NB4 (cell line): ENCODE data around the gene SLC5A10.

Experiments used
- DNase-seq: peaks from one replicate; pipeline ENCODE4 v3.0.0; 2010; ENCODE audit warnings: low read depth
- H3K4me3 ChIP-seq: one replicate; pipeline ENCODE4 v1.5.1; 2011; ENCODE audit warnings: mild to moderate bottlenecking, low read depth, low read length, moderate library complexity
- CTCF ChIP-seq: IDR thresholded peaks from one replicate; pipeline ENCODE4 v1.5.1; 2012; ENCODE audit warnings: low read depth, low read length
- MAX ChIP-seq: IDR thresholded peaks from 2 replicates; pipeline ENCODE4 v1.6.1; 2011; ENCODE audit warnings: low read depth, low read length
- MYC ChIP-seq: IDR thresholded peaks from 2 replicates; pipeline ENCODE4 v1.6.1; 2011; ENCODE audit warnings: low read depth, low read length
- POLR2A ChIP-seq: IDR thresholded peaks from 2 replicates; pipeline ENCODE4 v1.6.1; 2011; ENCODE audit warnings: mild to moderate bottlenecking; ENCODE audit not compliant: insufficient read length; ENCODE audit errors: extremely low read depth

The SLC5A10 gene

GRCh38 chr17:18916816-18917500 is 35.0 kb upstream of the SLC5A10 start:
- peak; percentile 31 for DNase-seq
- TF ChIP-seq MYC, result no peak
- no peak for TF ChIP-seq CTCF
- no peak for TF ChIP-seq MAX
- TF ChIP-seq POLR2A, result no peak
- H3K4me3 ChIP-seq, result no peak overlapping the region

- H3K4me3 ChIP-seq, result no peak overlapping the region
Measured at GRCh38 chr17:18917506-18918032, 34.4 kb upstream of the SLC5A10 start.

GRCh38 chr17:18919963-18920362 is 32.0 kb upstream of the SLC5A10 start:
- TF ChIP-seq CTCF, result no peak
- TF ChIP-seq MAX, result no peak
- no peak for TF ChIP-seq MYC
- no peak for TF ChIP-seq POLR2A
- no peak overlapping the region for H3K4me3 ChIP-seq
- no peak for DNase-seq

More at GRCh38 chr17:18917506-18918032, 34.4 kb upstream of the SLC5A10 start:
- TF ChIP-seq MYC, result no peak
- no peak for TF ChIP-seq MAX
- no peak for TF ChIP-seq CTCF
- TF ChIP-seq POLR2A, result no peak
- DNase-seq, result no peak

- no peak overlapping the region for H3K4me3 ChIP-seq
- TF ChIP-seq POLR2A, result no peak
- no peak for TF ChIP-seq CTCF
- DNase-seq, result no peak
Measured at GRCh38 chr17:18920911-18921441, 31.0 kb upstream of the SLC5A10 start.

GRCh38 chr17:18921485-18921884 is 30.5 kb upstream of the SLC5A10 start:
- DNase-seq, result no peak
- TF ChIP-seq CTCF, result no peak
- no peak for TF ChIP-seq MAX
- no peak for TF ChIP-seq MYC
- TF ChIP-seq POLR2A, result no peak
- H3K4me3 ChIP-seq, result no peak overlapping the region
